PC-3 (cell line): ENCODE measurements around the gene CNPY4. TPM values are rescaled to one million over a fixed set of nuclear protein-coding genes. Genes with fewer than 3 reads are reported as not detected.

Source experiments
- ATAC-seq: fragments of 200-7000 bp; cut with Tn5 transposase; 2 replicates; pipeline ENCODE4 v1.9.1; 2020; ENCODE audit warnings: mild to moderate bottlenecking, moderate library complexity
- BruUV-seq: library from RNA; stranded (reverse); fragments of 400-500 nt; replicated peaks from 2 replicates; lab custom pipeline; 2021; lab: Mats Ljungman, UMichigan
- CTCF ChIA-PET: fragments of 300-600 bp; sonication (Branson Sonifier 250); formaldehyde crosslinking; loops from one replicate; lab custom pipeline; 2022; ENCODE audit warnings: antibody characterized with exemption; lab: Charles Lee
- POLR2A ChIA-PET: fragments of 300-600 bp; sonication (Branson Sonifier 250); formaldehyde crosslinking; loops from one replicate; lab custom pipeline; 2022; ENCODE audit warnings: antibody characterized with exemption; ENCODE audit not compliant: unreplicated experiment; lab: Charles Lee
- DNase-seq: peaks from one replicate; pipeline ENCODE4 v3.0.0-alpha.2; 2015
- H2AFZ ChIP-seq: fragments of 300-600 bp; sonication (generic); 2 replicates; pipeline ENCODE4 v1.6.0; 2016; ENCODE audit warnings: antibody characterized with exemption, low read length
- H3F3A ChIP-seq: fragments of 300-600 bp; sonication (generic); one replicate; pipeline ENCODE4 v1.6.0; 2017; ENCODE audit warnings: antibody characterized with exemption, low read length, control low read depth, mild to moderate bottlenecking; ENCODE audit not compliant: unreplicated experiment
- H3K27ac ChIP-seq: fragments of 300-600 bp; sonication (generic); 2 replicates; pipeline ENCODE4 v1.5.1; 2016; ENCODE audit warnings: mild to moderate bottlenecking, low read length
- H3K27me3 ChIP-seq: fragments of 300-600 bp; sonication (generic); 2 replicates; pipeline ENCODE4 v1.6.1; 2016; ENCODE audit warnings: low read length, mixed read lengths
- H3K36me3 ChIP-seq: fragments of 300-600 bp; sonication (generic); 2 replicates; pipeline ENCODE4 v1.6.1; 2016; ENCODE audit warnings: low read depth, mixed run types, low read length, mixed read lengths
- H3K4me1 ChIP-seq: fragments of 300-600 bp; sonication (generic); 2 replicates; pipeline ENCODE4 v1.5.1; 2016; ENCODE audit warnings: low read length; ENCODE audit not compliant: insufficient read depth
- H3K4me2 ChIP-seq: fragments of 300-600 bp; sonication (generic); 2 replicates; pipeline ENCODE4 v1.6.0; 2016; ENCODE audit warnings: low read length
- H3K4me3 ChIP-seq: fragments of 300-600 bp; sonication (generic); 2 replicates; pipeline ENCODE4 v1.5.1; 2016; ENCODE audit warnings: mild to moderate bottlenecking, low read length, mixed read lengths
- H3K79me2 ChIP-seq: fragments of 300-600 bp; sonication (generic); 2 replicates; pipeline ENCODE4 v1.6.1; 2017; ENCODE audit warnings: low read length, mixed read lengths
- H3K9ac ChIP-seq: fragments of 300-600 bp; sonication (generic); 2 replicates; pipeline ENCODE4 v1.6.0; 2016; ENCODE audit warnings: mild to moderate bottlenecking, low read length
- H3K9me2 ChIP-seq: fragments of 300-600 bp; sonication (generic); replicated peaks from 2 replicates; pipeline ENCODE4 v1.6.1; 2016; ENCODE audit warnings: mixed run types, low read length, mixed read lengths
- H3K9me3 ChIP-seq: fragments of 300-600 bp; sonication (generic); 2 replicates; pipeline ENCODE4 v1.6.1; 2016; ENCODE audit warnings: low read length, mixed read lengths
- H4K20me1 ChIP-seq: fragments of 300-600 bp; sonication (generic); 2 replicates; pipeline ENCODE4 v1.6.1; 2016; ENCODE audit warnings: low read length, mixed read lengths
- EZH2 ChIP-seq: fragments of 300-600 bp; sonication (generic); IDR thresholded peaks from one replicate; pipeline ENCODE4 v1.6.1; 2017; ENCODE audit warnings: antibody characterized with exemption, mild to moderate bottlenecking, low read length; ENCODE audit not compliant: unreplicated experiment
- EZH2phosphoT487 ChIP-seq: fragments of 300-600 bp; sonication (generic); IDR thresholded peaks from 2 replicates; pipeline ENCODE4 v1.6.1; 2018; ENCODE audit warnings: mild to moderate bottlenecking, antibody characterized with exemption, low read length, borderline replicate concordance
- intact Hi-C: fragments of 100-400 bp; cut with micrococcal nuclease; formaldehyde crosslinking; loops from 2 replicates; pipeline ENCODE4 v1.9.0; 2023
- total RNA-seq: library from RNA; depleted of rRNA; stranded (reverse); fragments of >200 nt; gene quantifications from 2 replicates; pipeline ENCODE4 v1.2.3, GENCODE V29; 2014
- TF ChIP-seq, protein P1 (sequence below): fragments of 300-600 bp; sonication (generic); conservative IDR thresholded peaks from 2 replicates; pipeline ENCODE4 v1.5.1; 2017; ENCODE audit warnings: antibody characterized with exemption, low read depth, mild to moderate bottlenecking, low read length

CNPY4 gene
- total RNA-seq, 1 experiment from 2014 or later: 7.5 TPM

GRCh38 chr7:100124301-100125230 lies 5.1 kb downstream of the CNPY4 start:
- ChIA-PET POLR2A (no interaction called here), CTCF (no interaction called here)
- Histone ChIP-seq H3K36me3 (no peaks in the 10 kb centered on the region), H3F3A (no peaks in the 10 kb centered on the region), H3K79me2 (0 out of 2 replicates have a peak, but pooled peaks cover 10% of the 10 kb centered on the region), H4K20me1 (no peaks in the 10 kb centered on the region), H3K4me2 (no peak overlapping the region), H3K4me3 (no peak overlapping the region), H2AFZ (no peak overlapping the region), H3K9ac (no peak overlapping the region), H3K27ac (no peak overlapping the region), H3K9me2 (no peaks in the 10 kb centered on the region), H3K9me3 (no peaks in the 10 kb centered on the region), H3K27me3 (no peaks in the 10 kb centered on the region), H3K4me1 (peaks cover 12% of the 10 kb centered on the region; the same call in 1 of the 2 replicates)
- no peak for DNase-seq
- no peak for TF ChIP-seq EZH2
- TF ChIP-seq, protein P1, sequence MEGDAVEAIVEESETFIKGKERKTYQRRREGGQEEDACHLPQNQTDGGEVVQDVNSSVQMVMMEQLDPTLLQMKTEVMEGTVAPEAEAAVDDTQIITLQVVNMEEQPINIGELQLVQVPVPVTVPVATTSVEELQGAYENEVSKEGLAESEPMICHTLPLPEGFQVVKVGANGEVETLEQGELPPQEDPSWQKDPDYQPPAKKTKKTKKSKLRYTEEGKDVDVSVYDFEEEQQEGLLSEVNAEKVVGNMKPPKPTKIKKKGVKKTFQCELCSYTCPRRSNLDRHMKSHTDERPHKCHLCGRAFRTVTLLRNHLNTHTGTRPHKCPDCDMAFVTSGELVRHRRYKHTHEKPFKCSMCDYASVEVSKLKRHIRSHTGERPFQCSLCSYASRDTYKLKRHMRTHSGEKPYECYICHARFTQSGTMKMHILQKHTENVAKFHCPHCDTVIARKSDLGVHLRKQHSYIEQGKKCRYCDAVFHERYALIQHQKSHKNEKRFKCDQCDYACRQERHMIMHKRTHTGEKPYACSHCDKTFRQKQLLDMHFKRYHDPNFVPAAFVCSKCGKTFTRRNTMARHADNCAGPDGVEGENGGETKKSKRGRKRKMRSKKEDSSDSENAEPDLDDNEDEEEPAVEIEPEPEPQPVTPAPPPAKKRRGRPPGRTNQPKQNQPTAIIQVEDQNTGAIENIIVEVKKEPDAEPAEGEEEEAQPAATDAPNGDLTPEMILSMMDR: no peak
- TF ChIP-seq EZH2phosphoT487: no peak
- intact Hi-C loops: loop anchor here (5.0 kb wide), 1 partner anchor 42 kb away; the partner anchor contains the start of gene ZNF3
- no TSS peak for BruUV-seq
- ATAC-seq: no peak

GRCh38 chr7:100126239-100126930 lies 7.0 kb downstream of the CNPY4 start:
- BruUV-seq: TSS peak; percentile 79
- Histone ChIP-seq H3K9ac (peak overlapping the region; percentile 91), H3K9me3 (no peaks in the 10 kb centered on the region), H3K27me3 (no peaks in the 10 kb centered on the region), H3K27ac (peak overlapping the region; percentile 92), H3K4me3 (peak overlapping the region; percentile 80), H3K4me1 (0 out of 2 replicates have a peak, but pooled peaks cover 4% of the 10 kb centered on the region), H3K9me2 (no peaks in the 10 kb centered on the region), H2AFZ (peak overlapping the region; percentile 84), H4K20me1 (no peaks in the 10 kb centered on the region), H3K4me2 (peak overlapping the region; percentile 93), H3K79me2 (0 out of 2 replicates have a peak, but pooled peaks cover 5% of the 10 kb centered on the region), H3K36me3 (no peaks in the 10 kb centered on the region), H3F3A (no peaks in the 10 kb centered on the region)
- CTCF ChIA-PET: interaction anchor here (0.6 to 0.8 kb wide), 2 partner anchors 24 to 62 kb away, joined by 4 to 5 read pairs; no protein-coding TSS in a partner anchor
- no peak for TF ChIP-seq EZH2phosphoT487
- TF ChIP-seq, protein P1: no peak
- ATAC-seq: no peak; the same call in 1 of the 2 replicates
- intact Hi-C loops: loop anchor here (1.0 to 5.0 kb wide), 2 partner anchors 25 to 44 kb away; partner anchors contain the start of genes AP4M1, MCM7 and ZNF3
- DNase-seq: no peak
- POLR2A ChIA-PET: interaction anchor here (0.6 kb wide), 3 partner anchors 22 to 85 kb away, joined by 3 to 6 read pairs (median 5); partner anchors contain the start of gene AP4M1
